CD4-positive, alpha-beta T cell treated with Interleukin-15 for 4 hours (primary cell): ENCODE data around the gene EMB.
"Not testable (repeated sequence)": the region's sequence is repeated elsewhere in the genome, so short reads cannot be mapped to it uniquely, and the experiment has no call there.

ENCODE experiments used
- DNase-seq: peaks from one replicate; pipeline ENCODE4 v3.0.0-alpha.2; 2020; ENCODE audit warnings: low spot score

Gene EMB

GRCh38 chr5:50421184-50421950 lies 19.7 kb downstream of the EMB start:
- DNase-seq: not testable (repeated sequence)

DNA sequence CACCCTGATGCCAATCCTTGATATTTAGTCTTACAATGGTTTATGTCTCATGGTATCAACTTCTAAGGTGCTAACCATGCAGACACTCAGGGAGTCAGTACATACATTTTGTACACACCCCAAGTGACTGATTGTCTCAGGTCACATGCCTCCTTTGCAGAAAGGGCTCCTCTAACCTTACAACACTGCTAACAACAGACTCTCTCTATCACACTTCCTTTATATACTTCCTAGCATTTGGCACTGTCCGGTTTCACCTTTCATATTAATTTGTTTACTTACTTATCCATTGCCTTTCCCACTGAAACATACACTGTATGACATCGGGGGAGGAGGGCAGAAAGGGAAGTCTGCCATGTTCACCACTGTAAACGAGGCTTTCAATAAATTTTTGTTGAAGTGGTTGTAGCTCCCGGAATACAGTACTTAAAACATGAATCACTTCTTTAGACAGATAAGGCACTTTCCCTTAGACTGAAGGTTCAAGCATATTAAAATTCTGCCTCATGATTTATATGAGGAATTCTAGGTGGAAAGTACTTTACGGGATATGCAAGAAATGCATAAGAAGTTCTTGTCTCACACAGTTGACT lies 20.6 kb downstream of the EMB start:
- DNase-seq: no peak

DNA sequence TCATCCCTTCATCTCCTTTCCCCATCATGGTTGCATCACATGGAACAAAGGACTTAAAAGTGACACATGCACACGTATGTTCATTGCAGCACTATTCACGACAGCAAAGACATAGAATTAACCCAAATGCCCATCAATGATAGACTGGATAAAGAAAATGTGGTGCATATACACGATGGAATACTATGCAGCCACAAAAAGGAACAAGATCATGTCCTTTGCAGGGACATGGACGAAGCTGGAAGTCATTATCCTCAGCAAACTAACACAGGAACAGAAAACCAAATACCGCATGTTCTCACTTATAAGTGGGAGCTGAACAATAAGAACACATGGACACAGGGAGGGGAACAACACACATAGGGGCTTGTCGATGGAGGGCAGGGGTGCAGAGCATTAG lies 21.4 kb downstream of the EMB start:
- DNase-seq: not testable (repeated sequence)

- DNase-seq: not testable (repeated sequence)
These were observed 24.5 kb downstream of the EMB start for GRCh38 chr5:50416637-50417036.

GRCh38 chr5:50415912-50416311 lies 25.2 kb downstream of the EMB start:
- DNase-seq: peak; percentile 63

DNA sequence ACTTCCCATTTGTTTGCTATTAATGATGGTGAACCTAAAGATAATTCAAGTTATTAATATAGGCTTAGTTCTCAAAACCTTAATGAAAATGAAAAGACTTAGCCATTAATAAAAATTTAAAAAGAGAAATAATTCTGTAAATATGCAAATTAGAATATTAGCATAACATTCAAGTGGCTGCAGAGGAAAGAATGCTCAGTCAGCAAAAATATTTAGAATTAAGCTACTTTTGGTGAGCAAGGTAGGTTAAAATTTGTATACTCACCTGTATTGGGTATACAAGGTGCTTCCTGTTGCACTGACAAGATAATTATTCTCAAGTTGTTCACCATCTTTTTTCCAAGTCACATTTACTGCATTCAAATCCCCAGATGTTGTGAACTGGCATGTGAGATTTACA lies 30.2 kb downstream of the EMB start:
- DNase-seq: not testable (repeated sequence)

- no peak for DNase-seq
These were observed 34.2 kb downstream of the EMB start for GRCh38 chr5:50406877-50407276.

DNA sequence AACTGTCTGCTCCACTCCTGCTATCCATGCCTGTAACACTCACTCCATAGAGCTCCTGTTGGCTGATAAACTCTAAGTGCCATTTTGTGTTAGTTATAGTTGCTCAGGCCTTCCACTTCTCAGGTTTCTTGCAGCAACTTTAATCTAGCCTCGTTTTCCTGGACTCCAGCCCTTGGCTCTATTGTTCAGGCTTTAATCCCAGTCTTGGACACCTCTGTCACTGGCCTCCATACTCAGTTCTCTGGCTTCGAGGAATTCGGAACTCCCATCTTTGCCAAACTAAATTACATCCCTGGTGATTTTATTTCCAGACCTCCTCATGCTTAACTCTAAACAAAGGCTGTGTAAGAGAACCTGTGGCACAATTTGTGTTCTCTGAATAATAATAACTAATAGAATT lies 39.8 kb downstream of the EMB start:
- DNase-seq: no peak

DNA sequence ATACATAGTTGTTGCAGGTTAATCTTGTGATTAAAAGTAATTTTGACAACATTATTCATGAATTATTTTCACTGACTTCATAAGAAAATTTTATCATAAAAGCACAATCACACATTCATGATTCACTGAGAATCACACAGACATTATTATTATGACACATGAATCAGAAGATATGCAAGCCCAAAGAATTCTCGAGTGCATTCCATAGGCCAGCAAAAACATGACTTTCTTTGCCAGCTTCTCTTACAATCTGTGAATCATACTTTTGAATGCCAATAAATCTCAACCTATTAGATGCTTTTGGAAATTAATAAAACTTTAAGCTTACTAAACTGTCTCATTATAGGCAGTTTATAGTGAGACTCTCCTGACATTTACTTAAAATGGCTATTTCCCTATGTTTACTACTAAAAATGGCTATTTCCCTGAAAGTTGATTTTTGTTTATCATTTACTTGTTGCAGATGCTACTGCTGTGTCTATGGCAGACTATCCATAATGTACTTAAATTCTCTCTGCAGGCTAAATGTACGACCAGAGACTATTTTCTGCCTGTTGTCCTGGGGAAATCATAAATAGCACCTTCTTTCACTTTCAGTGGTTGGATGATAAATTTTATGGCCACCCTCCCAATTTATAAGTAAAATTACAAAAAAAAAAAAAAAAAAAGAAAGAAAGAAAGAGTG lies 47.0 kb downstream of the EMB start:
- DNase-seq: not testable (repeated sequence)

DNA sequence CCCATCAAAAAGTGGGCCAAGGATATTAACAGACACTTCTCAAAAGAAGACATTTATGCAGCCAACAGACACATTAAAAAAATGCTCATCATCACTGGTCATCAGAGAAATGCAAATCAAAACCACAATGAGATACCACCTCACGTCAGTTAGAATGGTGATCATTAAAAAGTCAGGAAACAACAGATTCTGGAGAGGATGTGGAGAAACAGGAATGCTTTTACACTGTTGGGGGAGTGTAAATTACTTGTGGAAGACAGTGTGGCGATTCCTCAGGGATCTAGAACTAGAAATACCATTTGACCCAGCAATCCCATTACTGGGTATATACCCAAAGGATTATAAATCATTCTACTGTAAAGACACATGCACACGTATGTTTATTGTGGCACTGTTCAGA lies 48.8 kb downstream of the EMB start:
- DNase-seq: not testable (repeated sequence)

GRCh38 chr5:50384381-50384780 lies 56.7 kb downstream of the EMB start:
- not testable (repeated sequence) for DNase-seq

DNA sequence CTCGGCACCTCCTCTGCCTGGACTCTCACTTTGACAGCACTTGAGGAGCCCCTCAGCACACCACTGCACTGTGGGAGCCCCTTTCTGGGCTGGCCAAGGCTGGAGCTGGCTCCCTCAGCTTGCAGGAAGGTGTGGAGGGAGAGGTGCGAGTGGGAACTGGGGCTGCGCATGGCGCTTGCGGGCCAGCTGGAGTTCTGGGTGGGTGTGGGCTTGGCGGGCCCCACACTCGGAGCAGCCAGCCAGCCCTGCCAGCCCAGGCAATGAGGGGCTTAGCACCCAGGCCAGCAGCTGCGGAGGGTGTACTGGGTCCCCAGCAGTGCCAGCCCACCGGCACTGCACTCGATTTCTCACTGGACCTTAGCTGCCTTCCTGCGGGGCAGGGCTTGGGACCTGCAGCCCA lies 64.4 kb downstream of the EMB start:
- DNase-seq: not testable (repeated sequence)

DNA sequence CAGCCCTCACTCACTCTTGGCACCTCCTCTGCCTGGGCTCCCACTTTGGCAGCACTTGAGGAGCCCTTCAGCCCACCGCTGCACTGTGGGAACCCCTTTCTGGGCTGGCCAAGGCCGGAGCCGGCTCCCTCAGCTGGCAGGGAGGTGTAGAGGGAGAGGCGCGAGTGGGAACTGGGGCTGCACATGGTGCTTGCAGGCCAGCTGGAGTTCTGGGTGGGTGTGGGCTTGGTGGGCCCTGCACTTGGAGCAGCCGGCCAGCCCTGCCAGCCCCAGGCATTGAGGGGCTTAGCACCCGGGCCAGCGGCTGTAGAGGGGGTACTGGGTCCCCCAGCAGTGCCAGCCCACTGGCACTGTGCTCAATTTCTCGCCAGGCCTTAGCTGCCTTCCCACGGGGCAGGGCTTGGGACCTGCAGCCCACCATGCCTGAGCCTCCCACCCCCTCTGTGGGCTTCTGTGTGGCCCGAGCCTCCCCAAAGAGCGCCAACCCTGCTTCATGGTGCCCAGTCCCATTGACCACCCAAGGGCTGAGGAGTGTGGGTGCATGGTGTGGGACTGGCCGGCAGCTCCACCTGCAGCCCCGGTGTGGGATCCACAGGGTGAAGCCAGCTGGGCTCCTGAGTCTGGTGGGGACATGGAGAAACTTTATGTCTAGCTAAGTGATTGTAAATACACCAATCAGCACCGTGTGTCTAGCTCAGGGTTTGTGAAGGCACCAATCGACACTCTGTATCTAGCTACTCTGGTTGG lies 71.6 kb downstream of the EMB start:
- not testable (repeated sequence) for DNase-seq

GRCh38 chr5:50365426-50366251 lies 75.4 kb downstream of the EMB start:
- no peak for DNase-seq

DNA sequence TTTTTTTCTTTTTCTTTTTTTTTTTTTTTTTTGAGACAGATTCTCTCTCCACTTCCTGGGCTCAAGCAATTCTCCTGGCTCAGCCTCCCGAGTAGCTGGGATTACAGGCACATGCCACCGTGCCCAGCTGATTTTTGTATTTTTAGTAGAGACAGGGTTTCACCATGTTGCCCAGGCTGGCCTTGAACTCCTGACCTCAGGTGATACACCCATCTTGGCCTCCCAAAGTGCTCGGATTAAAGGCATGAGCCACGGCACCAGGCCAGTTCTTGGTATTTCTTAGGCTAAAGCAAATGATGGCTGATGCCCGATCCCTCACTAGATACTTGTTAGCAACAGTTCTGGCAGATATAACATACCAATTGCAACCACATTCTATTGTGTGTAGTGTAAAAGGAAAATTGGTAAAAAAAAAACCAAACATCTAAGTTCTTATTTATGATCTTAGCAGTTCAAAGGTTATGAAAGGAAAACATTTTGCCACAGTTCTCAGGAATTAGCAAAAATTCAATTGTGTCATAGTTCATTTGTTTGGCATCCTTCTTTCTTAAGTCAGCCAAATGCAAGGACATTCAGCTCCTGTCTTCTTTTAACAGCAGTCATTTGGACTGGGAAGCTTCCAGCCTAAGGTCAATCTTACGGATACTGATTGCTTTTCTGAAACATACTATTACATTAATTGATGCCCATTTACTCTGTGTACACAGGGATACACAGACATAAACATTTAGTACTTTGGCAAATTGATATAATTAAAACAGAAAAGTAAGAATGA lies 76.4 kb downstream of the EMB start:
- not testable (repeated sequence) for DNase-seq

DNA sequence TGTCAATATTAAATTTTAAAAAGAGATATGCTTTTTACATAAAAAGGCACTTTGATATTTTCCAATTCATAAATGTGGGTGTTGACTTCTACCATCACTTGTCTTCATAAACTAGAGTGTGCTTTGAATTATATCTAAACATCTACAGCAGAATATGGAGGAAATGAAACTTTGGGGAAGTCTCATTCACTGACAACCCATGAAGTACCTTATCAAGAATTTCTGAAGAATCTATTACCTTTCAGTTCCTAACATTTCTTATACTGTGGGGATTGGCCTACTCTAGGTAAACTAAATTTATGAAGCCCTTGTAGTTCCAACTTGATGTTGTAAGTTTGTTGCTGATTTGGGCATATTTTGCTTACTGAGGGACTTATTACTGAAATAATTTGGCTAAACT lies 81.9 kb downstream of the EMB start:
- DNase-seq: no peak

- no peak for DNase-seq
These were observed 88.7 kb downstream of the EMB start for GRCh38 chr5:50352382-50352781.
